Neural progenitor cell (in vitro differentiated cells): ENCODE measurements around the gene CEACAM3.

Experiments
- EZH2 ChIP-seq: fragments of 200-600 bp; sonication (generic); IDR thresholded peaks from 2 replicates; pipeline ENCODE4 v1.6.1; 2017; ENCODE audit warnings: antibody characterized with exemption, mild to moderate bottlenecking, moderate library complexity
- EZH2phosphoT487 ChIP-seq: fragments of 200-600 bp; sonication (generic); IDR thresholded peaks from 2 replicates; pipeline ENCODE4 v1.6.1; 2017; ENCODE audit warnings: antibody characterized with exemption
- TF ChIP-seq, protein P1 (sequence below): fragments of 200-600 bp; sonication (generic); IDR thresholded peaks from 2 replicates; pipeline ENCODE4 v1.5.1; 2017; ENCODE audit warnings: antibody characterized with exemption, mild to moderate bottlenecking

DNA sequence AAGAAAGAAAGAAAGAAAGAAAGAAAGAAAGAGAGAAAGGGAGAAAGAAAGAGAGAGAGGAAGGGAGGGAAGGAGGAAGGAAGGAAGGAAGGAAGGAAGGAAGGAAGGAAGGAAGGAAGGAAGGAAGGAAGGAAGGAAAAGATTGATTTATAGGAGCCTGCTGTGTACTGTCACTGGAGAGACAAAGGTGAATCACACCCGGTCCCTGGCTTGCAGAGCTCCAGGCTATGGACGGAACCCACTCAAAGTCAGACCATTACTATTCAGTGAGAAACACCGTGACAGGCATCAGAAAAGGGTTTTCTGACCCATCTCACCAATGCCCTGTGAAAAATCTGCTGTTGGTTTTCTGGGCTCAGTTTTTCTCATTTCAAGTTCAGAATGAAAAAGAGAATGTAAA is 48.4 kb upstream of the CEACAM3 start:
- TF ChIP-seq EZH2: no peak
- TF ChIP-seq, protein P1, sequence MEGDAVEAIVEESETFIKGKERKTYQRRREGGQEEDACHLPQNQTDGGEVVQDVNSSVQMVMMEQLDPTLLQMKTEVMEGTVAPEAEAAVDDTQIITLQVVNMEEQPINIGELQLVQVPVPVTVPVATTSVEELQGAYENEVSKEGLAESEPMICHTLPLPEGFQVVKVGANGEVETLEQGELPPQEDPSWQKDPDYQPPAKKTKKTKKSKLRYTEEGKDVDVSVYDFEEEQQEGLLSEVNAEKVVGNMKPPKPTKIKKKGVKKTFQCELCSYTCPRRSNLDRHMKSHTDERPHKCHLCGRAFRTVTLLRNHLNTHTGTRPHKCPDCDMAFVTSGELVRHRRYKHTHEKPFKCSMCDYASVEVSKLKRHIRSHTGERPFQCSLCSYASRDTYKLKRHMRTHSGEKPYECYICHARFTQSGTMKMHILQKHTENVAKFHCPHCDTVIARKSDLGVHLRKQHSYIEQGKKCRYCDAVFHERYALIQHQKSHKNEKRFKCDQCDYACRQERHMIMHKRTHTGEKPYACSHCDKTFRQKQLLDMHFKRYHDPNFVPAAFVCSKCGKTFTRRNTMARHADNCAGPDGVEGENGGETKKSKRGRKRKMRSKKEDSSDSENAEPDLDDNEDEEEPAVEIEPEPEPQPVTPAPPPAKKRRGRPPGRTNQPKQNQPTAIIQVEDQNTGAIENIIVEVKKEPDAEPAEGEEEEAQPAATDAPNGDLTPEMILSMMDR: no peak
- no peak for TF ChIP-seq EZH2phosphoT487
